Thyroid gland (tissue), 4 donors: ENCODE data around the gene NOP53. TPM values are rescaled to one million over a fixed set of nuclear protein-coding genes. Genes with fewer than 3 reads are reported as not detected.

Source experiments
- DNase-seq, 2 donors: peaks; one replicate each; pipeline ENCODE4 v3.0.0-alpha.2; 2019
- H3K27ac ChIP-seq, 3 donors: fragments of 200-600 bp; sonication (generic); 1 replicate in 2 of 3; 2 replicates in 1 of 3; pipeline ENCODE4 v1.5.1; 2016 to 2019; ENCODE audit warnings: mild to moderate bottlenecking in 1 of 3, moderate library complexity in 1 of 3
- H3K27me3 ChIP-seq: fragments of 200-600 bp; sonication (generic); one replicate; pipeline ENCODE4 v1.5.1; 2019
- H3K36me3 ChIP-seq, 2 donors: fragments of 200-600 bp; sonication (generic); one replicate each; pipeline ENCODE4 v1.5.1; 2016 to 2019
- H3K4me1 ChIP-seq, 2 donors: fragments of 200-600 bp; sonication (generic); one replicate each; pipeline ENCODE4 v1.5.1; 2017 to 2019
- H3K4me3 ChIP-seq, 3 donors: fragments of 200-600 bp; sonication (generic); replicated peaks in 1 of 3; 1 replicate in 2 of 3; 2 replicates in 1 of 3; pipeline ENCODE4 v1.5.1; 2016; ENCODE audit warnings: mild to moderate bottlenecking in 1 of 3
- H3K9me3 ChIP-seq: fragments of 200-600 bp; sonication (generic); one replicate; pipeline ENCODE4 v1.5.1; 2017
- POLR2A ChIP-seq, 2 donors: fragments of 450-650 bp; IDR thresholded peaks; one replicate each; pipeline ENCODE4 v1.6.1; 2017; ENCODE audit warnings: antibody characterized with exemption in 2 of 2, mild to moderate bottlenecking in 2 of 2, moderate library complexity in 1 of 2
- WGBS, 2 donors: methylation state at CpG; one replicate each; pipeline ENCODE4 v1.1.5; 2017; 5-methylcytosine and 5-hydroxymethylcytosine counted together
- intact Hi-C: fragments of 100-400 bp; cut with DNase I; formaldehyde crosslinking; loops from one replicate; pipeline ENCODE4 v1.15.1; 2023
- total RNA-seq, 4 donors: library from RNA; depleted of rRNA; stranded (reverse); fragments of >200 nt; gene quantifications; one replicate each; pipeline ENCODE4 v1.2.3, GENCODE V29; 2016
- TF ChIP-seq, protein P1 (sequence below), 6 experiments: fragments of 200-600 bp in 3 of 6; fragments of 450-650 bp in 3 of 6; sonication (generic) in 3 of 6; IDR thresholded peaks; one replicate each; pipeline ENCODE4 v1.5.1; 2016 to 2019; ENCODE audit warnings: antibody characterized with exemption in 6 of 6, mild to moderate bottlenecking in 2 of 6, inconsistent platforms in 1 of 6, moderate library complexity in 1 of 6

Gene NOP53
- total RNA-seq, 4 donors from 2014 or later: 278 to 531 (median 461) TPM

DNA sequence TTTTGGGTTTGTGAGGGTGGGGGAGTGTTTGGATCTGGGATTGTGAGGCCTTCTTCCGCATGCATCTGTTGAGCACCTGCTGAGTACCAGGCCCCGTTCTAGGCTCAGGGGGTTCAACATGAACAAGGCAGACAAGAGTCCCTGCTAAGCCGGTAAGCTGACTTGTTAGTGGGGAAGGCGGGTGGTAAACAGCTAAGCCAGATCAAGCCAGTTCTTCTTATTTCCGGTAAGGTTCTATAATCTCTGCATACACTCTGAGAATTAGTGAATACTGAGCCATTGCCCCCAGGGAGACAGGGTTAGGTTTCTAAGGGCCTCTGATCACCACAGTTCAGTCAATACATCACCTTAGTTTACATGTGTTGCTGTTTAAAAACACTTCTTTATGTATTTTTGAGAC, 42.0 kb upstream of the NOP53 start:
- Histone ChIP-seq H3K4me1 (no peaks in the 10 kb centered on the region), H3K27ac (no peak overlapping the region), H3K27me3 (no peaks in the 10 kb centered on the region), H3K36me3 (peaks cover 25 to 31% of the 10 kb centered on the region in 2 donors), H3K4me3 (no peak overlapping the region), H3K9me3 (no peaks in the 10 kb centered on the region)
- intact Hi-C loops: no loop called here
- DNase-seq: no peak
- 95% methylated on average over 5 of the region's 5 CpGs for WGBS, 2 donors
- no peak for TF ChIP-seq POLR2A (IDR thresholded peaks at IDR 0.05)
- TF ChIP-seq, protein P1, sequence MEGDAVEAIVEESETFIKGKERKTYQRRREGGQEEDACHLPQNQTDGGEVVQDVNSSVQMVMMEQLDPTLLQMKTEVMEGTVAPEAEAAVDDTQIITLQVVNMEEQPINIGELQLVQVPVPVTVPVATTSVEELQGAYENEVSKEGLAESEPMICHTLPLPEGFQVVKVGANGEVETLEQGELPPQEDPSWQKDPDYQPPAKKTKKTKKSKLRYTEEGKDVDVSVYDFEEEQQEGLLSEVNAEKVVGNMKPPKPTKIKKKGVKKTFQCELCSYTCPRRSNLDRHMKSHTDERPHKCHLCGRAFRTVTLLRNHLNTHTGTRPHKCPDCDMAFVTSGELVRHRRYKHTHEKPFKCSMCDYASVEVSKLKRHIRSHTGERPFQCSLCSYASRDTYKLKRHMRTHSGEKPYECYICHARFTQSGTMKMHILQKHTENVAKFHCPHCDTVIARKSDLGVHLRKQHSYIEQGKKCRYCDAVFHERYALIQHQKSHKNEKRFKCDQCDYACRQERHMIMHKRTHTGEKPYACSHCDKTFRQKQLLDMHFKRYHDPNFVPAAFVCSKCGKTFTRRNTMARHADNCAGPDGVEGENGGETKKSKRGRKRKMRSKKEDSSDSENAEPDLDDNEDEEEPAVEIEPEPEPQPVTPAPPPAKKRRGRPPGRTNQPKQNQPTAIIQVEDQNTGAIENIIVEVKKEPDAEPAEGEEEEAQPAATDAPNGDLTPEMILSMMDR (IDR thresholded peaks at IDR 0.05): no peak

DNA sequence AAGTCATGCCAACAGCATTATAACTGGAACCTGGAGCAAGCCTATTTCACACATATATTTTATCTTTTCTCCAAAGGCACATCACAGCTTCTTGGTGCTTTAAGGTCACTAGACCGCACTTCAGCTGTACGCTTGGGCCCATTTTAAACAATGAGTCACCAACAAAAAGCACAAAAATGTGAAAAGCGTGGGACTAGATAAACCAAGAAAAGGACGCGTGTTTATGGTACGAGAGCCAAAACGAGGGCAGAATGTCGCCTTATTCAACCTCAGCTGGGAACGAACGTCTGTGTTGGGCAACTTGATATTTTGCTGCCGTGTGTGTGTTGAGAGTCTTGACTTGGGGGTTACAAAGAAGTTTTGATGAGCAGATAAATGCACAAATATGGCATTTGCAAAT, 41.3 kb upstream of the NOP53 start:
- H3K9me3 ChIP-seq: no peaks in the 10 kb centered on the region
- WGBS, 2 donors: 89 to 94% methylated on average over 11 of the region's 11 CpGs
- TF ChIP-seq, protein P1 (IDR thresholded peaks at IDR 0.05): no peak
- TF ChIP-seq POLR2A (IDR thresholded peaks at IDR 0.05): no peak
- H3K27me3 ChIP-seq: no peaks in the 10 kb centered on the region
- H3K4me3 ChIP-seq: no peak overlapping the region
- intact Hi-C loops: no loop called here
- DNase-seq: no peak
- no peak overlapping the region for H3K27ac ChIP-seq
- H3K36me3 ChIP-seq: peaks cover 18 to 24% of the 10 kb centered on the region in 2 donors
- no peaks in the 10 kb centered on the region for H3K4me1 ChIP-seq

DNA sequence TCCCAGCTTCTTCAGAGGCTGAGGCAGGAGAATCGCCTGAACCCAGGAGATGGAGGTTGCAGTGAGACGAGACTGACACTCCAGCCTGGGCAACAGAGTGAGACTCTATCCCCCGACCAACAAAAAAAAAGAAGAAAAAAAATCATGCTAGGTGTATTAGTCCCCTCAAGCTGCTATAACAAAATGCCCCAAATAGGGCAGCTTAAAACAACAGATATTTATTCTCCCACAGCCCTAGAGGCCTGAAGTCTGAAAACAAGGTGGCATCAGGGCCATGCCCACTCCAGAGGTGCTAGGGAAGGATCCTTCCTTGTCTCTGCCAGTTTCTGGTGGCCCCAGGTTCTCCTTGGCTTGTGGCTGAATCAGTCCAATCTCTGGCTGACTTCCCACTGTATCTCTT, 40.7 kb upstream of the NOP53 start:
- 90 to 93% methylated on average over 3 of the region's 3 CpGs for WGBS, 2 donors
- intact Hi-C loops: no loop called here
- no peak for DNase-seq
- no peaks in the 10 kb centered on the region for H3K4me1 ChIP-seq
- H3K4me3 ChIP-seq: no peak overlapping the region
- TF ChIP-seq, protein P1 (IDR thresholded peaks at IDR 0.05): no peak
- no peak for TF ChIP-seq POLR2A (IDR thresholded peaks at IDR 0.05)
- H3K27me3 ChIP-seq: no peaks in the 10 kb centered on the region
- H3K36me3 ChIP-seq: peaks cover 15 to 20% of the 10 kb centered on the region in 2 donors
- H3K27ac ChIP-seq: no peak overlapping the region
- H3K9me3 ChIP-seq: no peaks in the 10 kb centered on the region

DNA sequence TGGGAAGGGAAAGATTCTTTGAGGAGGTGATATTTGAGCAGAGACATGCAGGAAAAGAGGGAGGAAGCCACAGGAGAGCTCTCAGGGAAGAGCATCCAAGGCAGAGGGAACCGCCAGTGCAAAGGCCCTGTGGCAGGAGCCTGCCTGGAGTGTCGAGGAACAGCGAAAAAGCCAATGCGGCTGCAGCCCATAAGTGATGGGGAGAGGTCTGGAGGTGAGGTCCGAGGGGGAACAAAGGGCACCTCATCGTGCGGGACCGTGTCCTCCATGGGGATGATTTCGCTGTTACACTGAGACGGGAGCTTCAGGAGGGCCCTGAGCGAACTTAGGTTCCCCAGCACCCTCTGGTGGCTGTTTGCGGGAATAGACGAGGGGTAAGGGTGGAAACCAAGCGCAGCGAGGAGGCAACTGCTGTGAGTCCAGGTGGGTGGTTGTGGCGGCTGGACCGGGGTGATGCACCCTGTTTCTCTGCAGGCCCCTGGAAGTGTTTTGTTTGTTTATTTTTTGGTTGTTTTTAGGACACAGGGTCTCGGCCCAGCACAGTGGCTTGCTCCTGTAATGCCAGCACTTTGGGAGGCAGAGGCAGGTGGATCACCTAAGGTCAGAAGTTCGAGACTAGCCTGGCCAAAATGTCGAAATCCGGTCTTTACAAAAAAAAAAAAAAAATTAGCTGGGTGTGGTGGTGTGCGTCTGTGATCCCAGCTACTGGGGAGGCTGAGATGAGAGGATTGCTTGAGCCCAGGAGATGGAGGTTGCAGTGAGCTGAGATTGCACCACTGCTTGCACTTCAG, 38.0 kb upstream of the NOP53 start:
- DNase-seq: peak; percentile 68 to 71
- no peaks in the 10 kb centered on the region for H3K9me3 ChIP-seq
- intact Hi-C loops: no loop called here
- H3K36me3 ChIP-seq: peaks cover 3 to 5% of the 10 kb centered on the region in 2 donors
- no peaks in the 10 kb centered on the region for H3K4me1 ChIP-seq
- no peak overlapping the region for H3K27ac ChIP-seq
- TF ChIP-seq POLR2A (IDR thresholded peaks at IDR 0.05): no peak
- TF ChIP-seq, protein P1 (IDR thresholded peaks at IDR 0.05): peak; percentile 34 to 80 (median 72)
- H3K27me3 ChIP-seq: no peaks in the 10 kb centered on the region
- H3K4me3 ChIP-seq: no peak overlapping the region
- 21 to 26% methylated on average over 18 to 22 of the region's 22 CpGs for WGBS, 2 donors

DNA sequence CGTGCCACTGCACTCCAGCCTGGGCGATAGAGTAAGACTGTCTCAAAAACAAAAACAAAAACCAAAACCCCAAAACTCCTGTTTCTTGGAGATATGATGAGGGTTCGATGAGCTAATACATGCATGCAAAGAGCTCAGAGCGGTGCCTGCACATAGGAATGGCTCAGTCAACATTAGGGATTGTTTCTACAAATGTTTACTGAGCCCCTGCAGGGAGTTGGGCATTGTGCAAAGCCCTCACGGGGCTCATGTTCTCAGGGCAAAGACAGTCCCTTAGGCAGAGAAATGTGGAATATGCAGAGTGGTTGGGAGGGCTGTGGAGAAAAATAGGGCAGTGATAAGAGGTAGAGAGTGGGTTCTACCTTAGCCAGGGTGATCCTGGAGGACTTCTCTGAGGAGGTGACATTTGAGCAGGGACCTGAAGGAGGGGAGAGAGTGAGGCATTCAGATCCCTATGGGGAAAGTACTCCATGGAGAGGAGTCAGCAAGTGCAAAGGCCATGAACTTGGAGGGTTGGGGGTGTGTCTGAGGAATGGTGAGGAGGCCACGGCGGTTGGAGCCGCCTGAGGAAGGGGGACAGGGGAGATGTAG, 33.6 kb upstream of the NOP53 start:
- WGBS, 2 donors: 70 to 80% methylated on average over 8 of the region's 8 CpGs

More for the DNA sequence above, 33.6 kb upstream of the NOP53 start:
- DNase-seq: no peak
- intact Hi-C loops: loop anchor here (5.0 kb wide), 2 partner anchors 36 to 76 kb away; partner anchors contain the start of gene NOP53
- Histone ChIP-seq H3K4me3 (no peak overlapping the region), H3K27me3 (no peaks in the 10 kb centered on the region), H3K27ac (no peak overlapping the region), H3K9me3 (no peaks in the 10 kb centered on the region), H3K36me3 (peaks cover 1 to 4% of the 10 kb centered on the region in 2 donors), H3K4me1 (no peaks in the 10 kb centered on the region)
- TF ChIP-seq POLR2A (IDR thresholded peaks at IDR 0.05): no peak
- TF ChIP-seq, protein P1 (IDR thresholded peaks at IDR 0.05): no peak
